ENCODE results near the gene RUNX2.
"Not testable (repeated sequence)": the region's sequence is repeated elsewhere in the genome, so short reads cannot be mapped to it uniquely, and the experiment has no call there.

RUNX2 gene

GRCh38 chr6:45462190-45463134, 134.3 kb downstream of the RUNX2 start:
- no peak for DNase-seq

GRCh38 chr6:45464685-45465084, 136.6 kb downstream of the RUNX2 start:
- no peak for DNase-seq

GRCh38 chr6:45466686-45467085, 138.6 kb downstream of the RUNX2 start:
- DNase-seq, result no peak

- DNase-seq, result not testable (repeated sequence)
Measured at GRCh38 chr6:45467417-45467816, 139.3 kb downstream of the RUNX2 start.

GRCh38 chr6:45467853-45468252, 139.7 kb downstream of the RUNX2 start:
- DNase-seq, result no peak

DNA sequence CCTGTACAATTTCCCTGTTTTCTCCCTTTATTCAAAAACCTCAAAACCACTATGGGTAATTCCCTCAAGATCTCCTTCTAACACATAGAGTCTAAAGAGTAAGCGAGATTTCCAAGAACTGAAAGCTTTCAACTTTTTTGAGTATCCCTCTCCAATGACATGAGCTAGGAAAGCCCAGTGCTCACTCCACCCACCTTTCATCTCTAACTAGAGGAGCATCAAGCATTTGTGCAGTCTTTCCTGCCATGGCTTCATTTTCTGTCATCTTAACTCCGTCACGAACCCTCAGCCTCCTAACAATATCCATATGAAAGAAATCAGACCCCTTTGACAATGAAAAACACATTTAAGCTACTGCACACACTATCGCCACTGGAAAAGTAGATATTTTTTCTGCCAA, 141.5 kb downstream of the RUNX2 start:
- no peak for DNase-seq

- DNase-seq, result no peak
Measured at GRCh38 chr6:45470131-45470738, 142.1 kb downstream of the RUNX2 start.

DNA sequence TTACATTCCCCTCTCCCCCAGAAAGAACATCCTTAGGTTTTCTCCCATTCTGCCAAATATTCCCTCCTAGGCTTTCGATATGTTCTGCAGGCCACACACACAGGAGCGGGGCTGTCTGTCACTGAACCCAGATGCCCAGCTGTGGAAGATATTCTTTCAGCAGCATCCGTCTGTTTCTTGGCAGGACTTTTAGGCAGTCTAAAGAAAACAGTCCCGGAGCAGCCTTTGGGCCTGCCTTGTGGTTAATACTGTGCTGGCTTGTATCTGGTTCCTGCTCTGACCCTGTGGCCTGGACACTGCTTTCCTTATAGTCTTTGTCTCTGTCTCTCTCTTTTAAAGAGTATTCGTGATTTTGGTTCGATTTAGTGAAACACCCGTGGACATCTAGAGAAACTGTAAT, 144.3 kb downstream of the RUNX2 start:
- no peak for DNase-seq

DNA sequence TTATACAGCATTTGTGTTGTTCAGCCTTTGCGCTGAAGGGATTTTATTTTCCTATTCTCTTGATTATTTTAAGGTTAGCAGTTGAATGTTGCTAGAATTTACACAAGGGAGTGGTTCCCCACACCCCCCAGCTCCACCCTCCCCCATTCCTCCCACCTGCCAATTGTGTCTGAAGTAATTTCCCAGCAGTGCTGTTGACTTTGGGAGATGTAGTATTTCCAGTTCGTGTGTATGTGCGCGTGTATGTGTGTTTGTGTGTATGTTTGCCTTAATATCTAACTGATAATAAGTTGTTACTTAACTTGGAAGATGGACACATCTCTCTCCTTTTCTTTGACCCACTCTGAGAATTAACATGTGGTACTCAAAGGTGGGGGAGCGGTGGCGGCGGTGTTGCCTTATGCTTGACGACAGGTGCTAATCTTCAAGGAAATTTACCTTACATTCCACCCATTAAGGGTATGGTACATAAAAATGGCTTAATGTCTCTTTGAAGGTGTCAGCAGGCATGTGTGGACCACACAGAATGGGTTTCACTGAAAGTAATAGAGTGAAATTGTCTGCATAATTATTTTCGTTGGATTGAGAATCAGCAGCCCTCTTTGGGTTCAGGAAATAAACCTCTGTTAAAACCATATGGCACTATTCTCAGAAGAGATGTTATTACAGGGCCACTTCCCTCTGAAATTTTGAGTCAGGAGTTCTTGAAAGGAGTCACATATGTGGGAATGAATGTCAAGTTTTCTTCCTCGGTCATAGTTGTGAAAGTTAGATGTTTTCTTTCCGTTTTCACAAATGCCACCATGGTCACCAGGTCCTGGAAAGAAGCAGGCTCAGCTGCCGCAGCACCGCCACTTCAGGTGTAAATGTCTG, 145.2 kb downstream of the RUNX2 start:
- DNase-seq, result no peak

GRCh38 chr6:45474376-45474775, 146.2 kb downstream of the RUNX2 start:
- DNase-seq, result no peak

- DNase-seq, result no peak
Measured at GRCh38 chr6:45476341-45476740, 148.2 kb downstream of the RUNX2 start.

GRCh38 chr6:45477278-45477677, 149.1 kb downstream of the RUNX2 start:
- DNase-seq, result no peak

- no peak for DNase-seq
Measured at GRCh38 chr6:45477790-45478189, 149.7 kb downstream of the RUNX2 start.

- no peak for DNase-seq
Measured at GRCh38 chr6:45478240-45478639, 150.1 kb downstream of the RUNX2 start.

DNA sequence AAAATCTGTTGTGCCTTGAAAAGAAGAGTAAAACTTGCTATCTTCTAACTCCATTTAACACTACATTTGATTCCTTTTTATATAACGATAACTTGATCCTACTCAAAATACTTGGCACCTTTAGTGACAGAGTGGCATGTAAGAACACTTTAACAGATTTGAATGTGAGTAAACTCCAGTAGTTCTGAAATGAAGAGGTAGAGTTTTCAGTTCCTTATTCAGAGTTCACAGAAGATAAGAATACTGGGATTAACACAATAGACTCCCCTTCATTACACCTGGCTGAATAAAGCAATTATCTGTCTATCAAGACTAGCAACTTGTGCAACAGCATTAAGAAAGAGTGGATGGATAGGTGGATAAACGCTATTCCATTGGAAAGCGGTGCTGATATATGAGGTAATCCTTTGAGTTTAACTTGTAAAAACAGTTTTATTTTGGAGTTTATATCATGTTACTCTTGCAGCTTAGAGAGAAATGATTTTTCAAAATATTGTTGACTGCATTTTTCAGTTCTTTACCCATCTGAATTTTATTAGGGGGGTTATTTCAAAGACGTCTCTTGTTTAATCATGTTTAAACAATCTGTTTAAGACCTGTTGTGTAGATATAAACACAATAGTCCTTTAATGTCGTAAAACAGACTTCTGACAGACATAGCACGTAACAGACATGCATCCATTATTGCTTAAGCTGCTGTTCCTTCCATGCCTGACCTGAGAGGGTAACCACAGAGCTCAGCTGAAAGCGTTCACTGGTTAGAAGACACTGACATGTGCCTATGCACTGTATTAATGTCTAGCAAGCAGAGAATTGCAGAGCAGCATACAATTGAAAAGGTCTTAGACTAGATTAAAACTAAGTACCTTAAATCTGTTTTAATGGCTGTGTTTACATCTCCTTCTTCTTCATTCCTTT, 152.0 kb downstream of the RUNX2 start:
- DNase-seq, result no peak

GRCh38 chr6:45480752-45481415, 152.8 kb downstream of the RUNX2 start:
- no peak for DNase-seq

GRCh38 chr6:45483021-45483420, 154.9 kb downstream of the RUNX2 start:
- no peak for DNase-seq

DNA sequence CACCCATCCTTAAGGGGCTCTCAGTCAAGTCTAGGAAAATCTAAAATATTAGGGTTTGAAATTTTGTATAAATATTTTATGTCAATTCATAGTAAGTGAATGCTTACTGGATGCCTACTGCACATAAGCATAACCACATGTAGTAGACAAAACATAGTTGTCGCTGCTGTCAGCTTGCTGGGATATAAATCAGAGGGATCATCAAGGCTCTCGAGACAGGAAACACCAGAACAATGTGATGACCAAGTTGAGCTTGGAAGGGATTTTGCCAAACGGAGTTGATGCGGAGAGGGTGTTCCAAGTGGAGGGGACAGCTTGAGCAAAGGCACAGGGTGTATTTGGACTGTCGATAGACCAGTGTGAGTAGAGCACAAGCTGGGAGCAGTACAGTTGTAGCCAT, 155.4 kb downstream of the RUNX2 start:
- no peak for DNase-seq

GRCh38 chr6:45486736-45487135, 158.6 kb downstream of the RUNX2 start:
- no peak for DNase-seq

- DNase-seq, result no peak
Measured at GRCh38 chr6:45487645-45488044, 159.5 kb downstream of the RUNX2 start.

DNA sequence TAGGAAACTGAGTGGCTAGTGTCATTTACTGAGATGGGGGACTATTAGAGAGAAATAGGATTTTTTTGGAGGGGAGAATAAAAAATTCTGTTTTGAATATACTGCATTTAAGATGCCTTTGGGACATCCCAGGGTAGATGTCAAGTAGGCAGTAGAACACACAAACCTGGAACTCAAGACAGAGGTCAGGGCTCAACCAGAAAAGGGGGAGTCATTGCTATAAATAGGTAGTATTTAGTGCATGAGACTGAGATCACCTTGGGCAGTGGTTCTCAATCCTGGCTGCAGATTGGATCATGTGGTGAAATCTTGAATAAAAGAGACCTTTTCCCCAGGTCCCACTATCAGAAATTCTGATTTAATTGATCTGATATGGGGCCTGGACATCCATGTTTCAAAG, 160.1 kb downstream of the RUNX2 start:
- DNase-seq, result no peak

DNA sequence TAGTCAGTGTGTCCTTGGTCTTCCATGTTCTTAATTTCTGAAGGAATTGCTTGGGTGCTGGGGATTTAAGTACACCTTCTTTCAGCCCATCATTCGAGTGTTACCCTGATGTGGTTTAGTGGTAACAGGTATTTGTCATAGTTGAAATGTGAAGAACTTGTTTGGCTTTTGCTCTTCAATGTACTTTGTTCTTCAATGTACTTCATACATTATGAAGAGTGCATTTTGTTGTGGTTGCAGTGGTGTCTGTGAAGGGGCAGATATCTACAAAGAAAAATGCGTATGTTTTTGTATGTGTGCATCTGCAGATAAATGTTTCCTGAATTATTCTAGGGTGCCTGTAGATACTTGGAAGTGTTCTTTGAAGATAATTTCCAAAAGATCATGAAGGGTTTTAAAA, 160.8 kb downstream of the RUNX2 start:
- DNase-seq, result no peak
